NB4 (cell line): ENCODE data around the gene SFSWAP.
"Not testable (repeated sequence)": the region's sequence is repeated elsewhere in the genome, so short reads cannot be mapped to it uniquely, and the experiment has no call there.

Experiments
- DNase-seq: peaks from one replicate; pipeline ENCODE4 v3.0.0; 2010; ENCODE audit warnings: low read depth
- H3K4me3 ChIP-seq: one replicate; pipeline ENCODE4 v1.5.1; 2011; ENCODE audit warnings: mild to moderate bottlenecking, low read depth, low read length, moderate library complexity
- CTCF ChIP-seq: IDR thresholded peaks from one replicate; pipeline ENCODE4 v1.5.1; 2012; ENCODE audit warnings: low read depth, low read length
- MAX ChIP-seq: IDR thresholded peaks from 2 replicates; pipeline ENCODE4 v1.6.1; 2011; ENCODE audit warnings: low read depth, low read length
- MYC ChIP-seq: IDR thresholded peaks from 2 replicates; pipeline ENCODE4 v1.6.1; 2011; ENCODE audit warnings: low read depth, low read length
- POLR2A ChIP-seq: IDR thresholded peaks from 2 replicates; pipeline ENCODE4 v1.6.1; 2011; ENCODE audit warnings: mild to moderate bottlenecking; ENCODE audit not compliant: insufficient read length; ENCODE audit errors: extremely low read depth

The SFSWAP gene

GRCh38 chr12:131735476-131736445 lies 24.9 kb downstream of the SFSWAP start:
- DNase-seq = no peak
- no peak overlapping the region for H3K4me3 ChIP-seq
- TF ChIP-seq MYC (no peak), MAX (no peak), POLR2A (no peak), CTCF (no peak)

GRCh38 chr12:131736446-131737149 lies 25.7 kb downstream of the SFSWAP start:
- no peak for DNase-seq
- no peak overlapping the region for H3K4me3 ChIP-seq
- no peak for TF ChIP-seq MYC
- TF ChIP-seq MAX = no peak

GRCh38 chr12:131737150-131737827 lies 26.4 kb downstream of the SFSWAP start:
- no peak overlapping the region for H3K4me3 ChIP-seq
- no peak for TF ChIP-seq CTCF
- TF ChIP-seq MAX = no peak
- TF ChIP-seq POLR2A = no peak
- no peak for TF ChIP-seq MYC
- DNase-seq = no peak

GRCh38 chr12:131738196-131738595 lies 27.3 kb downstream of the SFSWAP start:
- H3K4me3 ChIP-seq = no peak overlapping the region
- DNase-seq = no peak
- no peak for TF ChIP-seq CTCF
- no peak for TF ChIP-seq POLR2A
- TF ChIP-seq MAX = no peak
- no peak for TF ChIP-seq MYC

GRCh38 chr12:131740626-131741025 lies 29.7 kb downstream of the SFSWAP start:
- H3K4me3 ChIP-seq = no peak overlapping the region
- TF ChIP-seq MAX (no peak), CTCF (no peak), POLR2A (no peak), MYC (no peak)
- no peak for DNase-seq

GRCh38 chr12:131742761-131743160 lies 31.9 kb downstream of the SFSWAP start:
- not testable (repeated sequence) for DNase-seq, H3K4me3 ChIP-seq

GRCh38 chr12:131743410-131743809 lies 32.5 kb downstream of the SFSWAP start:
- not testable (repeated sequence) for DNase-seq, H3K4me3 ChIP-seq

GRCh38 chr12:131743880-131744279 lies 33.0 kb downstream of the SFSWAP start:
- H3K4me3 ChIP-seq, DNase-seq: not testable (repeated sequence)

GRCh38 chr12:131744675-131745074 lies 33.8 kb downstream of the SFSWAP start:
- not testable (repeated sequence) for DNase-seq, H3K4me3 ChIP-seq
